MM.1S (cell line): ENCODE measurements around the gene HOMER1.

ENCODE experiments used
- DNase-seq: peaks from one replicate; pipeline ENCODE4 v3.0.0-alpha.2; 2015
- H2AFZ ChIP-seq: fragments of 300-600 bp; sonication (generic); 2 replicates; pipeline ENCODE4 v1.6.0; 2016; ENCODE audit warnings: antibody characterized with exemption, low read length
- H3F3A ChIP-seq: fragments of 300-600 bp; sonication (generic); 2 replicates; pipeline ENCODE4 v1.6.1; 2016; ENCODE audit warnings: mild to moderate bottlenecking, antibody characterized with exemption, low read length, moderate library complexity, mixed read lengths; ENCODE audit not compliant: insufficient read depth
- H3K27ac ChIP-seq: fragments of 300-600 bp; sonication (generic); 2 replicates; pipeline ENCODE4 v1.5.1; 2016; ENCODE audit warnings: mild to moderate bottlenecking, low read length
- H3K27me3 ChIP-seq: fragments of 300-600 bp; sonication (generic); replicated peaks from 2 replicates; pipeline ENCODE4 v1.6.0; 2016; ENCODE audit warnings: low read length; ENCODE audit not compliant: insufficient read depth
- H3K36me3 ChIP-seq: fragments of 300-600 bp; sonication (generic); replicated peaks from 2 replicates; pipeline ENCODE4 v1.6.1; 2016; ENCODE audit warnings: mild to moderate bottlenecking, low read length, mixed read lengths; ENCODE audit not compliant: insufficient read depth
- H3K4me1 ChIP-seq: fragments of 300-600 bp; sonication (generic); 2 replicates; pipeline ENCODE4 v1.6.1; 2016; ENCODE audit warnings: low read length, mixed read lengths
- H3K4me2 ChIP-seq: fragments of 300-600 bp; sonication (generic); 2 replicates; pipeline ENCODE4 v1.6.0; 2016; ENCODE audit warnings: low read depth, low read length
- H3K4me3 ChIP-seq: fragments of 300-600 bp; sonication (generic); 2 replicates; pipeline ENCODE4 v1.5.1; 2016; ENCODE audit warnings: low read length, mixed read lengths
- H3K79me2 ChIP-seq: fragments of 300-600 bp; sonication (generic); 2 replicates; pipeline ENCODE4 v1.6.1; 2016; ENCODE audit warnings: mixed run types, low read length, mixed read lengths
- H3K9ac ChIP-seq: fragments of 300-600 bp; sonication (generic); 2 replicates; pipeline ENCODE4 v1.6.1; 2016; ENCODE audit warnings: low read length, mixed read lengths
- H3K9me2 ChIP-seq: fragments of 300-600 bp; sonication (generic); replicated peaks from 2 replicates; pipeline ENCODE4 v1.6.1; 2016; ENCODE audit warnings: mild to moderate bottlenecking, low read length, mixed read lengths; ENCODE audit not compliant: insufficient read depth
- H3K9me3 ChIP-seq: fragments of 300-600 bp; sonication (generic); replicated peaks from 2 replicates; pipeline ENCODE4 v1.6.1; 2016; ENCODE audit warnings: mild to moderate bottlenecking, low read length, mixed read lengths; ENCODE audit not compliant: insufficient read depth
- H4K20me1 ChIP-seq: fragments of 300-600 bp; sonication (generic); 2 replicates; pipeline ENCODE4 v1.6.1; 2016; ENCODE audit warnings: mild to moderate bottlenecking, low read length, moderate library complexity, mixed read lengths; ENCODE audit not compliant: insufficient read depth
- CTCF ChIP-seq: fragments of 300-600 bp; sonication (generic); IDR thresholded peaks from 2 replicates; pipeline ENCODE4 v1.5.1; 2016; ENCODE audit warnings: antibody characterized with exemption, low read length, mixed read lengths
- EZH2 ChIP-seq: fragments of 300-600 bp; sonication (generic); optimal IDR thresholded peaks from 2 replicates; pipeline ENCODE3; 2017; ENCODE audit warnings: low read depth, mild to moderate bottlenecking, antibody characterized with exemption, low read length, mixed read lengths
- EZH2phosphoT487 ChIP-seq: fragments of 300-600 bp; sonication (generic); IDR thresholded peaks from 2 replicates; pipeline ENCODE4 v1.6.1; 2018; ENCODE audit warnings: antibody characterized with exemption, low read length

Gene HOMER1

DNA sequence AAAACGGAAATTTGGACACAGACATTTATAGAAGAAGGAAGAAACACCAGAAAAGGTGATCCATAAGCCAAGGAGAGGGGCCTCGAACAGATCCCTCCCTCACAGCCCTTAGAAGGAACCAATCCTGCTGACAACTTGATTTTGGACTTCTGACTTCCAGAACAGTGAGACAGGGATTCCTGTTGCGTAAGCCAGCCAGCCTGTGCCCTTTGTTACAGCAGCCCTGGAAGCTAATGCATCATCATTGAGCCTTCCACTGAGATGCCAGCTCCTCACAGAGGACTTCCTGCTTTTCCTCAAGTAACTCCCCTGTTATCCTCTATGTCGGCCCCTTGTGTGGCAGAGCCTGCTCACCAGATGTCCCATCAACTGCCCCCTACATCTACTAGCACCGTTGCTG lies 183.9 kb downstream of the HOMER1 start:
- Histone ChIP-seq H3K27me3 (no peaks in the 10 kb centered on the region), H3K4me1 (no peaks in the 10 kb centered on the region), H2AFZ (no peak overlapping the region), H3F3A (no peaks in the 10 kb centered on the region), H3K9me3 (no peaks in the 10 kb centered on the region), H4K20me1 (no peaks in the 10 kb centered on the region), H3K27ac (no peak overlapping the region), H3K9me2 (no peaks in the 10 kb centered on the region), H3K4me3 (no peak overlapping the region), H3K4me2 (no peak overlapping the region), H3K9ac (no peak overlapping the region), H3K79me2 (no peaks in the 10 kb centered on the region), H3K36me3 (no peaks in the 10 kb centered on the region)
- no peak for DNase-seq
- no peak for TF ChIP-seq EZH2
- no peak for TF ChIP-seq EZH2phosphoT487
- no peak for TF ChIP-seq CTCF

- Histone ChIP-seq H3K27ac (no peak overlapping the region), H3K9me2 (no peaks in the 10 kb centered on the region), H4K20me1 (no peaks in the 10 kb centered on the region), H3K27me3 (no peaks in the 10 kb centered on the region), H3K9me3 (no peaks in the 10 kb centered on the region), H3K36me3 (no peaks in the 10 kb centered on the region), H3K9ac (no peak overlapping the region), H3K79me2 (no peaks in the 10 kb centered on the region), H3K4me2 (no peak overlapping the region), H2AFZ (no peak overlapping the region), H3K4me1 (no peaks in the 10 kb centered on the region), H3F3A (no peaks in the 10 kb centered on the region), H3K4me3 (no peak overlapping the region)
- TF ChIP-seq CTCF (no peak), EZH2 (no peak), EZH2phosphoT487 (no peak)
- no peak for DNase-seq
Measured at GRCh38 chr5:79329453-79329852, 184.5 kb downstream of the HOMER1 start.
